Ishikawa (cell line): Measurements from ENCODE around the gene ATRAID.

Source experiments
- CEBPB ChIP-seq: IDR thresholded peaks from 2 replicates; pipeline ENCODE4 v1.6.1; 2012
- CREB1 ChIP-seq: IDR thresholded peaks from 2 replicates; pipeline ENCODE4 v1.6.1; 2012; ENCODE audit warnings: low read depth
- EGR1 ChIP-seq: IDR thresholded peaks from 2 replicates; pipeline ENCODE4 v1.6.1; 2012
- EP300 ChIP-seq: IDR thresholded peaks from 2 replicates; pipeline ENCODE4 v1.6.1; 2012; ENCODE audit warnings: borderline replicate concordance
- MAX ChIP-seq: IDR thresholded peaks from 2 replicates; pipeline ENCODE4 v1.6.1; 2012
- NFIC ChIP-seq: IDR thresholded peaks from 2 replicates; pipeline ENCODE4 v1.6.1; 2012
- RAD21 ChIP-seq: IDR thresholded peaks from 2 replicates; pipeline ENCODE4 v1.6.1; 2012; ENCODE audit warnings: low read depth
- REST ChIP-seq: IDR thresholded peaks from 2 replicates; pipeline ENCODE4 v1.6.1; 2012; ENCODE audit warnings: low read depth, mild to moderate bottlenecking
- TAF1 ChIP-seq: IDR thresholded peaks from 2 replicates; pipeline ENCODE4 v1.6.1; 2012; ENCODE audit warnings: low read depth, mild to moderate bottlenecking
- TCF12 ChIP-seq: IDR thresholded peaks from 2 replicates; pipeline ENCODE4 v1.6.1; 2012; ENCODE audit warnings: low read depth
- TEAD4 ChIP-seq: IDR thresholded peaks from 2 replicates; pipeline ENCODE4 v1.6.1; 2012
- USF1 ChIP-seq: IDR thresholded peaks from 2 replicates; pipeline ENCODE4 v1.6.1; 2012
- YY1 ChIP-seq: IDR thresholded peaks from 2 replicates; pipeline ENCODE4 v1.6.1; 2012; ENCODE audit warnings: low read depth

GRCh38 chr2:27225526-27225925, 13.7 kb downstream of the ATRAID start:
- TF ChIP-seq RAD21: no peak
- TF ChIP-seq EGR1: no peak
- TF ChIP-seq MAX: no peak
- no peak for TF ChIP-seq CEBPB
- TF ChIP-seq TAF1: no peak
- no peak for TF ChIP-seq TCF12
- TF ChIP-seq YY1: no peak
- TF ChIP-seq USF1: no peak
- no peak for TF ChIP-seq EP300
- no peak for TF ChIP-seq REST
- no peak for TF ChIP-seq NFIC
- no peak for TF ChIP-seq CREB1
- no peak for TF ChIP-seq TEAD4
